IMR-90 (cell line): ENCODE measurements around the gene CPNE1. TPM values are rescaled to one million over a fixed set of nuclear protein-coding genes. Genes with fewer than 3 reads are reported as not detected.

Source experiments
- ATAC-seq: fragments of 200-7000 bp; cut with Tn5 transposase; 2 replicates; pipeline ENCODE4 v1.9.1; 2020; ENCODE audit warnings: low read depth, mild to moderate bottlenecking, moderate library complexity
- BruUV-seq: library from RNA; stranded (reverse); fragments of 400-500 nt; replicated peaks from 2 replicates; lab custom pipeline; 2021; lab: Mats Ljungman, UMichigan
- CTCF ChIA-PET: fragments of 300-600 bp; formaldehyde crosslinking; extraction: SDS; loops from one replicate; lab custom pipeline; 2021; ENCODE audit warnings: antibody characterized with exemption; lab: Yijun Ruan, JAX
- POLR2A ChIA-PET: fragments of 300-600 bp; sonication (Branson Sonifier 250); formaldehyde crosslinking; loops from one replicate; lab custom pipeline; 2022; ENCODE audit warnings: antibody characterized with exemption; ENCODE audit not compliant: unreplicated experiment; lab: Charles Lee
- DNase-seq: peaks from one replicate; pipeline ENCODE4 v3.0.0; 2013
- H2AFZ ChIP-seq: replicated peaks from 2 replicates; pipeline ENCODE3; 2013; ENCODE audit warnings: low read length, mild to moderate bottlenecking; ENCODE audit not compliant: poor library complexity
- H2AK5ac ChIP-seq: 2 replicates; pipeline ENCODE4 v1.6.1; 2013; ENCODE audit warnings: low read depth, low read length, inconsistent platforms
- H2AK9ac ChIP-seq: replicated peaks from 2 replicates; pipeline ENCODE3; 2013; ENCODE audit warnings: mild to moderate bottlenecking, low read depth, low read length, moderate library complexity; ENCODE audit not compliant: poor library complexity
- H2BK120ac ChIP-seq: 2 replicates; pipeline ENCODE4 v1.6.1; 2013; ENCODE audit warnings: low read depth, low read length, inconsistent platforms
- H2BK15ac ChIP-seq: 3 replicates; pipeline ENCODE4 v1.6.1; 2013; ENCODE audit warnings: low read depth, low read length, inconsistent platforms
- H2BK20ac ChIP-seq: 2 replicates; pipeline ENCODE4 v1.6.1; 2013; ENCODE audit warnings: low read depth, mild to moderate bottlenecking, inconsistent platforms, low read length, moderate library complexity
- H2BK5ac ChIP-seq: 2 replicates; pipeline ENCODE4 v1.6.1; 2013; ENCODE audit warnings: mild to moderate bottlenecking, low read depth, low read length, inconsistent platforms; ENCODE audit not compliant: poor library complexity, severe bottlenecking
- H3K14ac ChIP-seq: replicated peaks from 2 replicates; pipeline ENCODE4 v1.6.1; 2013; ENCODE audit warnings: low read depth, low read length, inconsistent platforms
- H3K18ac ChIP-seq: 2 replicates; pipeline ENCODE4 v1.6.1; 2013; ENCODE audit warnings: low read depth, low read length, control low read depth
- H3K23ac ChIP-seq: 2 replicates; pipeline ENCODE4 v1.6.1; 2013; ENCODE audit warnings: low read depth, low read length, inconsistent platforms
- H3K27ac ChIP-seq: 2 replicates; pipeline ENCODE4 v1.5.1; 2013; ENCODE audit warnings: mild to moderate bottlenecking, control low read depth, low read length; ENCODE audit not compliant: insufficient read depth
- H3K27me3 ChIP-seq: 2 replicates; pipeline ENCODE4 v1.6.1; 2013; ENCODE audit warnings: low read length; ENCODE audit not compliant: control insufficient read depth, insufficient read depth
- H3K36me3 ChIP-seq: 2 replicates; pipeline ENCODE4 v1.6.1; 2013; ENCODE audit warnings: low read length, mixed read lengths; ENCODE audit not compliant: control insufficient read depth, insufficient read depth
- H3K4ac ChIP-seq: 2 replicates; pipeline ENCODE4 v1.6.1; 2013; ENCODE audit warnings: low read depth, low read length, inconsistent platforms
- H3K4me1 ChIP-seq: 2 replicates; pipeline ENCODE4 v1.6.1; 2013; ENCODE audit warnings: low read length, mixed read lengths; ENCODE audit not compliant: control insufficient read depth, insufficient read depth
- H3K4me2 ChIP-seq: 2 replicates; pipeline ENCODE4 v1.6.1; 2013; ENCODE audit warnings: low read depth, mild to moderate bottlenecking, control low read depth, low read length, moderate library complexity
- H3K4me3 ChIP-seq: 2 replicates; pipeline ENCODE4 v1.5.1; 2013; ENCODE audit warnings: low read depth, mild to moderate bottlenecking, control low read depth, low read length, moderate library complexity; ENCODE audit not compliant: insufficient read depth
- H3K56ac ChIP-seq: 2 replicates; pipeline ENCODE4 v1.6.1; 2013; ENCODE audit warnings: low read length, inconsistent platforms; ENCODE audit not compliant: insufficient read depth; ENCODE audit errors: extremely low read depth
- H3K79me1 ChIP-seq, 2 experiments: 2 replicates each; pipeline ENCODE4 v1.6.1; 2013; ENCODE audit warnings: low read length in 2 of 2, inconsistent platforms in 1 of 2, low read depth in 1 of 2
- H3K9ac ChIP-seq: 2 replicates; pipeline ENCODE4 v1.6.1; 2013; ENCODE audit warnings: low read depth, low read length, control low read depth
- H3K9me1 ChIP-seq: 2 replicates; pipeline ENCODE4 v1.6.1; 2013; ENCODE audit warnings: low read length, inconsistent platforms; ENCODE audit not compliant: insufficient read depth
- H3K9me3 ChIP-seq: 2 replicates; pipeline ENCODE4 v1.6.1; 2013; ENCODE audit warnings: low read length; ENCODE audit not compliant: control insufficient read depth, insufficient read depth
- H4K20me1 ChIP-seq: 2 replicates; pipeline ENCODE4 v1.6.1; 2013; ENCODE audit warnings: low read length, inconsistent platforms; ENCODE audit not compliant: insufficient read depth
- H4K5ac ChIP-seq: 2 replicates; pipeline ENCODE4 v1.6.1; 2013; ENCODE audit warnings: mild to moderate bottlenecking, low read depth, low read length, control low read depth
- H4K8ac ChIP-seq, 2 experiments: 2 replicates each; pipeline ENCODE4 v1.6.1; 2013; ENCODE audit warnings: low read depth in 2 of 2, low read length in 2 of 2, control low read depth in 1 of 2, inconsistent platforms in 1 of 2
- H4K91ac ChIP-seq: 2 replicates; pipeline ENCODE4 v1.6.1; 2013; ENCODE audit warnings: low read depth, low read length, inconsistent platforms; ENCODE audit not compliant: insufficient read depth
- CEBPB ChIP-seq: IDR thresholded peaks from 2 replicates; pipeline ENCODE4 v1.6.1; 2012; ENCODE audit warnings: low read depth, low read length, improper control_type of control experiment
- MAFK ChIP-seq: IDR thresholded peaks from 2 replicates; pipeline ENCODE4 v1.6.1; 2012; ENCODE audit warnings: low read depth, low read length, improper control_type of control experiment
- MAZ ChIP-seq: IDR thresholded peaks from 2 replicates; pipeline ENCODE4 v1.6.1; 2012; ENCODE audit warnings: low read depth, mild to moderate bottlenecking, low read length, improper control_type of control experiment, moderate library complexity, borderline replicate concordance
- NFE2L2 ChIP-seq: fragments of 150-350 bp; IDR thresholded peaks from 2 replicates; pipeline ENCODE4 v1.6.1; 2016; ENCODE audit warnings: low read depth, mild to moderate bottlenecking, low read length
- RCOR1 ChIP-seq: IDR thresholded peaks from 2 replicates; pipeline ENCODE4 v1.6.1; 2012; ENCODE audit warnings: mild to moderate bottlenecking, low read length, improper control_type of control experiment; ENCODE audit not compliant: insufficient replicate concordance
- RFX5 ChIP-seq: IDR thresholded peaks from 2 replicates; pipeline ENCODE4 v1.8.0; 2012; ENCODE audit warnings: low read depth, mild to moderate bottlenecking, low read length, moderate library complexity
- WGBS, 2 experiments: methylation state at CpG; one replicate each; pipeline versions ENCODE4 v1.1.5 to v1.1.7; 2013; ENCODE audit warnings: missing lambda C conversion rate in 2 of 2; ENCODE audit not compliant: insufficient read length in 1 of 2; ENCODE audit errors: extremely low coverage in 2 of 2; 5-methylcytosine and 5-hydroxymethylcytosine counted together
- dilution Hi-C: fragments of 300-500 bp; cut with HindIII; formaldehyde crosslinking; loops from one replicate; pipeline ENCODE4 v1.14.3; 2018; ENCODE audit warnings: low sequenced_read_pairs; ENCODE audit not compliant: unreplicated experiment
- in situ Hi-C: fragments of 300-500 bp; cut with MboI; formaldehyde crosslinking; loops from 3 replicates; pipeline ENCODE4 v1.14.3; 2019; ENCODE audit warnings: low sequenced_read_pairs, inconsistent platforms, mixed read lengths
- intact Hi-C: fragments of 100-400 bp; cut with micrococcal nuclease; formaldehyde crosslinking; loops from 2 replicates; pipeline ENCODE4 v1.10.0; 2022
- polyA plus RNA-seq, 3 experiments: library from polyadenylated mRNA; depleted of rRNA; stranded (reverse); fragments of >200 nt; gene quantifications; 2 replicates each; pipeline ENCODE4 v1.2.3, GENCODE V29; 2012; ENCODE audit warnings: low replicate concordance in 1 of 3
- total RNA-seq: library from RNA; depleted of rRNA; stranded (reverse); fragments of >200 nt; gene quantifications from 2 replicates; pipeline ENCODE4 v1.2.3, GENCODE V29; 2012

CPNE1 gene
- total and polyA plus RNA-seq, 2 of the 4 experiments (the other 2 are of a cell fraction): 163 to 165 TPM

GRCh38 chr20:35697696-35698297 is 33.1 kb upstream of the CPNE1 start:
- DNase-seq: no peak
- no peak overlapping the region for H2BK15ac ChIP-seq
- 100% methylated on average over 1 of the region's 9 CpGs; no CpG with 5 or more reads in 1 of the 2 experiments for WGBS, 2 experiments
- H4K8ac ChIP-seq: peak overlapping the region; percentile 86 to 90; a peak in 2 of 4 replicates
- H3K4me1 ChIP-seq: peaks cover 5% of the 10 kb centered on the region
- H2AK9ac ChIP-seq: peak overlapping the region; percentile 97
- H4K91ac ChIP-seq: no peak overlapping the region
- peak overlapping the region; percentile 73; the same call in 1 of the 2 replicates for H3K4me3 ChIP-seq
- no peak overlapping the region for H2BK20ac ChIP-seq
- H3K4me2 ChIP-seq: peak overlapping the region; percentile 98
- no peak for ATAC-seq
- ChIA-PET POLR2A (no interaction called here), CTCF (interaction anchor here (0.6 kb wide), 1 partner anchor 37 kb away, joined by 3 read pairs; no protein-coding TSS in a partner anchor)
- BruUV-seq: no TSS peak
- no peak overlapping the region for H2BK120ac ChIP-seq
- intact Hi-C loops: loop anchor here (2.0 to 5.0 kb wide), 2 partner anchors 185 to 255 kb away; partner anchors contain the start of gene SCAND1
- H2AFZ ChIP-seq: peak overlapping the region; percentile 94
- H4K20me1 ChIP-seq: peaks cover 10% of the 10 kb centered on the region
- no peak overlapping the region for H4K5ac ChIP-seq
- H3K9me3 ChIP-seq: no peaks in the 10 kb centered on the region
- H3K18ac ChIP-seq: no peak overlapping the region
- 0 out of 2 replicates have a peak overlapping the region, but pooled peaks have one; percentile 9 for H2AK5ac ChIP-seq
- TF ChIP-seq RCOR1 (no peak), MAFK (no peak), CEBPB (no peak), MAZ (no peak), RFX5 (no peak), NFE2L2 (no peak)
- H2BK5ac ChIP-seq: no peak overlapping the region
- peaks cover 25% of the 10 kb centered on the region for H3K36me3 ChIP-seq
- no peak overlapping the region for H3K14ac ChIP-seq
- peaks cover 11% of the 10 kb centered on the region for H3K9me1 ChIP-seq
- H3K23ac ChIP-seq: peak overlapping the region; percentile 61; the same call in 1 of the 2 replicates
- H3K79me1 ChIP-seq: peaks cover 26 to 66% of the 10 kb centered on the region in 2 experiments
- H3K9ac ChIP-seq: 0 out of 2 replicates have a peak overlapping the region, but pooled peaks have one; percentile 44
- H3K27ac ChIP-seq: no peak overlapping the region
- dilution Hi-C loops: no loop called here
- in situ Hi-C loops: no loop called here
- no peak overlapping the region; the same call in 1 of the 2 replicates for H3K4ac ChIP-seq
- H3K27me3 ChIP-seq: no peaks in the 10 kb centered on the region
- H3K56ac ChIP-seq: no peak overlapping the region
